ENCODE results near the gene MAP4K4. TPM values are rescaled to one million over a fixed set of nuclear protein-coding genes. Genes with fewer than 3 reads are reported as not detected.
A peak's percentile ranks its signal among the peaks of the same experiment; 100 is the strongest.

Gene MAP4K4
- total and polyA plus RNA-seq, 2 of the 13 experiments (the other 11 are each of a cell fraction or from before 2014, with no cell fraction given), result 105 to 264 TPM

- TF ChIP-seq SMYD3 (CRISPR knock-in tag; IDR thresholded peaks at IDR 0.05) (no peak), RFX5 (IDR thresholded peaks at IDR 0.05; ENCODE audit: low read depth, low read length) (no peak), DR1 (CRISPR knock-in tag; IDR thresholded peaks at IDR 0.05) (no peak), NBN (conservative IDR thresholded peaks at IDR 0.05) (no peak), ETS1 (CRISPR knock-in tag; IDR thresholded peaks at IDR 0.05) (no peak), DDIT3 (CRISPR knock-in tag; IDR thresholded peaks at IDR 0.05) (no peak), NFKBIZ (CRISPR knock-in tag; IDR thresholded peaks at IDR 0.05) (no peak), SRSF9 (IDR thresholded peaks at IDR 0.05; ENCODE audit: borderline replicate concordance, insufficient read depth, low read depth, low read length, poor library complexity, severe bottlenecking) (no peak), DRAP1 (CRISPR knock-in tag; IDR thresholded peaks at IDR 0.05) (no peak; the same call in 1 of the 2 replicates), RFXAP (CRISPR knock-in tag; IDR thresholded peaks at IDR 0.05; ENCODE audit: borderline replicate concordance) (no peak), ZNF580 (CRISPR knock-in tag; IDR thresholded peaks at IDR 0.05; ENCODE audit: borderline replicate concordance, low read depth) (no peak), MAF1 (CRISPR knock-in tag; IDR thresholded peaks at IDR 0.05; ENCODE audit: borderline replicate concordance) (no peak), RFX1 (IDR thresholded peaks at IDR 0.05) (no peak), NCOR1 (IDR thresholded peaks at IDR 0.05; ENCODE audit: borderline replicate concordance, low read length) (peak; percentile 83; the same call in 1 of the 2 replicates), PHB2 (IDR thresholded peaks at IDR 0.05; ENCODE audit: partially characterized antibody) (no peak), ATF5 (CRISPR knock-in tag; IDR thresholded peaks at IDR 0.05; ENCODE audit: low read depth) (no peak), NR2C2 (CRISPR knock-in tag; IDR thresholded peaks at IDR 0.05; ENCODE audit: borderline replicate concordance) (peak; percentile 88), KMT2B (CRISPR knock-in tag; IDR thresholded peaks at IDR 0.05) (no peak), ZNF350 (CRISPR knock-in tag; IDR thresholded peaks at IDR 0.05; ENCODE audit: borderline replicate concordance, low read depth) (no peak), ZNF672 (CRISPR knock-in tag; IDR thresholded peaks at IDR 0.05) (no peak), POGK (CRISPR knock-in tag; conservative IDR thresholded peaks at IDR 0.05) (no peak), CEBPG (CRISPR knock-in tag; IDR thresholded peaks at IDR 0.05) (peak; percentile 85), ZNF574 (CRISPR knock-in tag; IDR thresholded peaks at IDR 0.05) (no peak)
These were observed 66.2 kb downstream of the MAP4K4 start (continued) for GRCh38 chr2:101763496-101764333.
